Activated naive CD8-positive, alpha-beta T cell (primary cell): ENCODE results near the gene RECK.

Experiments
- H3K27ac Mint-ChIP-seq: one replicate; pipeline ENCODE4 v1.8.0; 2021; ENCODE audit warnings: mixed read lengths
- H3K27me3 Mint-ChIP-seq: one replicate; pipeline ENCODE4 v1.8.0; 2021; ENCODE audit warnings: mixed read lengths
- H3K36me3 Mint-ChIP-seq: one replicate; pipeline ENCODE4 v1.8.0; 2021; ENCODE audit warnings: mixed read lengths
- H3K4me1 Mint-ChIP-seq: one replicate; pipeline ENCODE4 v1.8.0; 2021; ENCODE audit warnings: low read depth, mixed read lengths
- H3K4me3 Mint-ChIP-seq: one replicate; pipeline ENCODE4 v1.8.0; 2021; ENCODE audit warnings: mild to moderate bottlenecking, mixed read lengths
- H3K9me3 Mint-ChIP-seq: one replicate; pipeline ENCODE4 v1.8.0; 2021; ENCODE audit warnings: low read depth, mixed read lengths

Gene RECK

DNA sequence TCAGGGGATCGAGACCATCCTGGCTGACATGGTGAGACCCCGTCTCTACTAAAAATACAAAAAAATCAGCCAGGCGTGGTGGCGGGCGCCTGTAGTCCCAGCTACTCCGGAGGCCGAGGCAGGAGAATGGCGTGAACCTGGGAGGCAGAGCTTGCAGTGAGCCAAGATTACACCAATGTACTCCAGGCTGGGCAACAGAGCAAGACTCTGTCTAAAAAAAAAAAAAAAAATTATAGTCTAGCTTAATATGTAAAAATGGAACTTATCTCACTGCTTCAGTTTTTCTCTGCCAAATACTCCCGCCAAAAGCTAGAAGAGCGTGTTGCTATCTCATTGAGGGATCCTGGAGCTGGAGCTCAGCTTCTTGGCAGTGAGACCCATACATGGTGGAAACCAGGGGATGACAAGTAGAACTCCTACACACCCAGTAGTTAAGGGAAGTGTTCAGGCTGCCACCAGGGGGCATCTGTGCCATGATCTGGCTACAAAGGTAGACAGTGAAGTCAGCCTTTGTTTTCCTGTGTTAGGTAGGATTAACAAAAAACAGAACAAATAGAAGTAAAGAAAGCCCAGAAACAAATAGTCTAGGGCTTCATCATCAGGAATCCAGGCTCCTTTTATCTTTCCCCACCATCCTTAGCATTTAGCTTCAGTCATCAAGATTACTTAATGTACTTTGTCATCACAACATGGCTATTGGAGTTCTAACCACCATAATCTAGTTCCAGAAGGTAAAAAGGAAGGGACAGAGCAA lies 66.2 kb downstream of the RECK start:
- peaks cover 4% of the 10 kb centered on the region for H3K36me3 Mint-ChIP-seq
- H3K27ac Mint-ChIP-seq, result no peak overlapping the region

GRCh38 chr9:36109071-36109470 lies 72.4 kb downstream of the RECK start:
- no peak overlapping the region for H3K4me3 Mint-ChIP-seq
- peaks cover 7% of the 10 kb centered on the region for H3K36me3 Mint-ChIP-seq
- no peaks in the 10 kb centered on the region for H3K4me1 Mint-ChIP-seq
- no peaks in the 10 kb centered on the region for H3K27me3 Mint-ChIP-seq
- H3K27ac Mint-ChIP-seq, result no peak overlapping the region
- H3K9me3 Mint-ChIP-seq, result no peaks in the 10 kb centered on the region

More for the DNA sequence above, 66.2 kb downstream of the RECK start:
- H3K4me1 Mint-ChIP-seq, result peaks cover 6% of the 10 kb centered on the region
- H3K9me3 Mint-ChIP-seq, result no peaks in the 10 kb centered on the region
- no peak overlapping the region for H3K4me3 Mint-ChIP-seq
- H3K27me3 Mint-ChIP-seq, result no peaks in the 10 kb centered on the region

GRCh38 chr9:36110434-36110833 lies 73.7 kb downstream of the RECK start:
- Mint-ChIP-seq H3K36me3 (peaks cover 3% of the 10 kb centered on the region), H3K27me3 (no peaks in the 10 kb centered on the region), H3K9me3 (no peaks in the 10 kb centered on the region), H3K4me3 (no peak overlapping the region), H3K27ac (no peak overlapping the region), H3K4me1 (no peaks in the 10 kb centered on the region)

DNA sequence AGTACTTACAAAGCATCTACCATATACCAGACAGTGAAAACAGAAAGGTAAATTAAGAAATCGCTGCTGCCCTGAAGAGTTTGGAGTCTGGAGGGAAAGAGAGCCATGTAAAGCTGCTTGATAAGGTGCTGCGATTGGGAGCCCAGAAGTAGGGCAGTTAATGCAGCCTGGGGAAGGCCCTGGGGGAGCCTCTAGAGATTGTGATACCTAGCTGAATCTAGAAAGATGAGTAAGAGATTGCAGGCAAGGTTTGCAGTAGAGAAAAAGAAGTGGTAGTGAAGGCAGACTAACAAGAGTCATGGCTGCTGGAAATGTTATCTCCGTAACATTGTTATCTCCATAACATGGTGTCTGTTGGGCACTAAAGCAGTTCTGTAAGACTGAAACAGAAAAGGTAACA lies 75.8 kb downstream of the RECK start:
- H3K27ac Mint-ChIP-seq, result no peak overlapping the region
- H3K4me1 Mint-ChIP-seq, result no peaks in the 10 kb centered on the region
- no peaks in the 10 kb centered on the region for H3K27me3 Mint-ChIP-seq
- H3K36me3 Mint-ChIP-seq, result peaks cover 5% of the 10 kb centered on the region
- no peaks in the 10 kb centered on the region for H3K9me3 Mint-ChIP-seq
- no peak overlapping the region for H3K4me3 Mint-ChIP-seq

GRCh38 chr9:36113999-36114398 lies 77.3 kb downstream of the RECK start:
- no peaks in the 10 kb centered on the region for H3K4me1 Mint-ChIP-seq
- H3K27me3 Mint-ChIP-seq, result no peaks in the 10 kb centered on the region
- no peak overlapping the region for H3K4me3 Mint-ChIP-seq

GRCh38 chr9:36116593-36116992 lies 79.9 kb downstream of the RECK start:
- H3K4me3 Mint-ChIP-seq, result no peak overlapping the region
- peaks cover 13% of the 10 kb centered on the region for H3K36me3 Mint-ChIP-seq
- no peaks in the 10 kb centered on the region for H3K9me3 Mint-ChIP-seq
- H3K4me1 Mint-ChIP-seq, result no peaks in the 10 kb centered on the region
- no peak overlapping the region for H3K27ac Mint-ChIP-seq
- no peaks in the 10 kb centered on the region for H3K27me3 Mint-ChIP-seq

More at GRCh38 chr9:36113999-36114398, 77.3 kb downstream of the RECK start:
- H3K9me3 Mint-ChIP-seq, result no peaks in the 10 kb centered on the region
- peaks cover 9% of the 10 kb centered on the region for H3K36me3 Mint-ChIP-seq
- no peak overlapping the region for H3K27ac Mint-ChIP-seq

DNA sequence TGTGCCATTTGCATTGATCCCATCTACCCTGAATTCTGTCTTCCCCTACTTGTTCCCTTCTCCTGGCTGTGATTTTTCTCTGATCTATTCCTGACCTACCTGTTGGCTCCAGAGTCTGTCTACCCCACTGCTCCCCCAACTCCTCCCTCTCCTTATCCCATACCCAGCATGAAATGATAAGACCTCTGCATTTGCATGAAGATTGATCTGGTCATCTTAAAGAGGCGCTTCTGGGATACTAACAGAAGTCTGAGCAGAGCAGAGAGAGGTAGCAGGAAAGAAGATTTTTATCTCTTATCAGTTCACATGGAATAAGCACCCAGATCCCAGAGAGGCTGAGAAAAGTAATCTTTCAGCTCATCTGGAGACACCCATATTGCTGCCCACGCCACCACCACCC lies 81.5 kb downstream of the RECK start:
- peaks cover 12% of the 10 kb centered on the region for H3K36me3 Mint-ChIP-seq
- H3K4me1 Mint-ChIP-seq, result no peaks in the 10 kb centered on the region
- H3K27ac Mint-ChIP-seq, result no peak overlapping the region
- H3K4me3 Mint-ChIP-seq, result no peak overlapping the region
- H3K9me3 Mint-ChIP-seq, result no peaks in the 10 kb centered on the region
- no peaks in the 10 kb centered on the region for H3K27me3 Mint-ChIP-seq

- Mint-ChIP-seq H3K27ac (no peak overlapping the region), H3K27me3 (no peaks in the 10 kb centered on the region), H3K4me1 (no peaks in the 10 kb centered on the region)
Measured at GRCh38 chr9:36118706-36119105, 82.0 kb downstream of the RECK start.

DNA sequence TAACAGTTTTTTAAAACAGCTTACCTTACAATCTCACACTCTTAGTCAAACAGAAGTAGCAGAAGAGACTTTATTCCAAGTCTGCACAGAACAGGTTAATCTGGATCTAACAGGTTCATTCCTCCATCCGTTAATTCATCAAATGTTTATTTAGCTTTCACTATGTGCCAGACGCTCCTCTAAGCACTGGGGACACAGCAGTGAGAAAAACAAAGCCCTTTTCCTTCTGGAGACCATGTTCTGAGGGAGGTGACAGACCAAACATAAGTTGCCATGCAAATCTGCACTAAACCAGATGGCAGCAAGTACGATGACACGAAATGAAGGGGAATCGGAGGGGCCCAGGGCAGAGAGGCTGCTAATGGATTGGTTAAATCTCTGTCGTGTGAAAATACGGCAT lies 82.8 kb downstream of the RECK start:
- Mint-ChIP-seq H3K27ac (no peak overlapping the region), H3K4me1 (no peaks in the 10 kb centered on the region), H3K4me3 (no peak overlapping the region), H3K27me3 (no peaks in the 10 kb centered on the region), H3K9me3 (no peaks in the 10 kb centered on the region), H3K36me3 (peaks cover 12% of the 10 kb centered on the region)

More at GRCh38 chr9:36118706-36119105, 82.0 kb downstream of the RECK start:
- Mint-ChIP-seq H3K36me3 (peaks cover 12% of the 10 kb centered on the region), H3K4me3 (no peak overlapping the region), H3K9me3 (no peaks in the 10 kb centered on the region)

DNA sequence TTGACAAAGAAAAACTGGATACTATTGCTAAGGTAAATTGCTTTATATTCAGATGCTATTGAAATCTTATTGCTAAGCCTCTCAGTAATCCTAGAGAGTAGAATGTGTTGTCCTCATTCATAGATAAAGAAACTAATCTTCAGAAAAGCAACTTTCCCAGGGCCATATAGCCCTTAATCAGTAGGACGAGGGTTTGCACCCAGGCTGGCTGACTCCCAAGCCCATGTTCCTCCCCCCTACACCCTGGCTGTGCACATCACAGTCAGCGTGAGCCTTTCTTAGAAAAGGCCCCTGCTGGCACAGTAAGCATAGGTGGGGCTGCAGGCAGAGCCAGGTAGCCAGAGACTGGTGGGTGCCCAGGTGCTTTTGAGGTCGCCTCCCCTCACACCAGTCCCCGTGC lies 84.0 kb downstream of the RECK start:
- H3K4me3 Mint-ChIP-seq, result no peak overlapping the region
- H3K27me3 Mint-ChIP-seq, result no peaks in the 10 kb centered on the region
- H3K4me1 Mint-ChIP-seq, result peaks cover 6% of the 10 kb centered on the region
- no peak overlapping the region for H3K27ac Mint-ChIP-seq
- H3K36me3 Mint-ChIP-seq, result peaks cover 12% of the 10 kb centered on the region
- no peaks in the 10 kb centered on the region for H3K9me3 Mint-ChIP-seq

DNA sequence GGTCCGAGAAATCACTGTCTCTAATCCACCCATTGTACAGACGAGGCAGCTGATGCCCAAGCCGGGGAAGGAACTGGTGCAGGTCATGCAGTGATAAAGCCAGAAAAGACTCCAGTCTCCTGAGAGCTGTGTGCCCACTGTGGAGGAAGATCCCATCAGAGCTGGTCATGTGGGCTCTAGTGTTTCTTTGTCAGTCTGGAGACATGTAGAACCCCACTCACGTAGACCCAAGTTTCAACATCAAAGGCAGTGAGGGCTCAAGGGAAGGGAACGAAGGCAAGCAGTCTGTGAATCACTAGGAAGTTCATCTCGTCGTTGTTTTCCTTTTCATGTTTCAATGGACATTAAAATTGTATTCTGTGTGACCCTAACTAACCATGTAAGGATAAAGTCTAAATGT lies 85.3 kb downstream of the RECK start:
- no peaks in the 10 kb centered on the region for H3K9me3 Mint-ChIP-seq
- peaks cover 6% of the 10 kb centered on the region for H3K4me1 Mint-ChIP-seq
- no peak overlapping the region for H3K27ac Mint-ChIP-seq
- H3K4me3 Mint-ChIP-seq, result no peak overlapping the region
- H3K36me3 Mint-ChIP-seq, result peaks cover 12% of the 10 kb centered on the region
- H3K27me3 Mint-ChIP-seq, result no peaks in the 10 kb centered on the region

DNA sequence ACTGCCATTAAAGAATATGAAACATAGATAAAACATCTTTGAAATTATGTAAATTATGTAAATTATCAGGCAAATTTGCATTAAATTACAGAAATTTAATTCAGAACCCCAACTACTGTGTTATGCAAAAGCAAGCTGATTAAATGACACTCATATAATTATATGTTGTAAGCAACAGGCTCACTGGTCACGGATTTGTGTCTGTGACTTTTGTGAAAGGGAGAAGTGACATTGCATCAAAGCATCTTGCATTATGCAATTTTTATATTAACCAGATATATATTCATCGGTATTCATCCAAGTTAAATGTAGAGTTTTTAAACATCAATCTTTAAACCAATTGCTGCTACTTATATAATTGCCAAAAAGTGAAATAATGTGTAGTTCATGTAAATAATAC lies 86.8 kb downstream of the RECK start:
- H3K4me3 Mint-ChIP-seq, result no peak overlapping the region
- H3K27me3 Mint-ChIP-seq, result no peaks in the 10 kb centered on the region
- H3K27ac Mint-ChIP-seq, result no peak overlapping the region
- peaks cover 6% of the 10 kb centered on the region for H3K36me3 Mint-ChIP-seq
- H3K9me3 Mint-ChIP-seq, result no peaks in the 10 kb centered on the region
- H3K4me1 Mint-ChIP-seq, result peaks cover 16% of the 10 kb centered on the region

DNA sequence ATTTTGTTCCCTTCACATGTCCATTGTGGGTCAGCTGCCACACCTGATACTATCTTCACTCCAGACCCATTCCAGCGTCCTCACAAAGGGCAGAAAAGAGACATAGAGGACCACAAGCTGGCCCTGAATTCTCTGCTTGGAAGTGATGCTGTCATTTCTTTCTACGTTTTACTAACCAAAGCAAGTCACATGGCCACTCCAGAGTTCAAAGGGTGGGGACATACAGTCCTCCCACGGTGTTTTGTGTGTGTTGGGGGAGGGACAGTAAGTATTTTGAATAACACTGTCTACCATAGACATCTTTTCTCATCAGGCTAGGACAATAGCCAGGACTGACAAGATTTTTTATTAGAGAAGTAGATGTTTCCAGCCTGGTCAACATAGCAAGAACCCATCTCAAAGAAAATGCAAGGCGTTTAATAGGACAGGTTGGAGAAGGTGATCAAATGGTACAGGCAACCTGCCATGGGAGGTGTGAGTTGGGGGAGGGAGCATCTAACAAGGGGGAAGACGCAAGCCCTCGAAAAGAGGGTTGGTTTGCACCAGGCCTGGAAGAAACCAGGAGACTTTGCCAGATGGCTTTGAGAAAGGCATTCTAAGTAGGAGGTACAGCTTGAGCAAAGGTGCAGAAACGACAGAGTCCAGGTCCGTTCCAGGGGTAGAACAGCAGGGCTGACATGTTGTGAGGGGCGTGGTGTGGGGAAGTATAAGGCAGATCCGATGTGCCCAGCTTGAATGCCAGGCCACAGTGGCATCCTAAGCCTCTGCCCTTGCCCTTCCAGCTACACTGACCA lies 88.5 kb downstream of the RECK start:
- H3K4me3 Mint-ChIP-seq, result no peak overlapping the region
- H3K27me3 Mint-ChIP-seq, result no peaks in the 10 kb centered on the region
- H3K9me3 Mint-ChIP-seq, result no peaks in the 10 kb centered on the region
- peaks cover 3% of the 10 kb centered on the region for H3K36me3 Mint-ChIP-seq
- H3K27ac Mint-ChIP-seq, result no peak overlapping the region
- H3K4me1 Mint-ChIP-seq, result peaks cover 16% of the 10 kb centered on the region

DNA sequence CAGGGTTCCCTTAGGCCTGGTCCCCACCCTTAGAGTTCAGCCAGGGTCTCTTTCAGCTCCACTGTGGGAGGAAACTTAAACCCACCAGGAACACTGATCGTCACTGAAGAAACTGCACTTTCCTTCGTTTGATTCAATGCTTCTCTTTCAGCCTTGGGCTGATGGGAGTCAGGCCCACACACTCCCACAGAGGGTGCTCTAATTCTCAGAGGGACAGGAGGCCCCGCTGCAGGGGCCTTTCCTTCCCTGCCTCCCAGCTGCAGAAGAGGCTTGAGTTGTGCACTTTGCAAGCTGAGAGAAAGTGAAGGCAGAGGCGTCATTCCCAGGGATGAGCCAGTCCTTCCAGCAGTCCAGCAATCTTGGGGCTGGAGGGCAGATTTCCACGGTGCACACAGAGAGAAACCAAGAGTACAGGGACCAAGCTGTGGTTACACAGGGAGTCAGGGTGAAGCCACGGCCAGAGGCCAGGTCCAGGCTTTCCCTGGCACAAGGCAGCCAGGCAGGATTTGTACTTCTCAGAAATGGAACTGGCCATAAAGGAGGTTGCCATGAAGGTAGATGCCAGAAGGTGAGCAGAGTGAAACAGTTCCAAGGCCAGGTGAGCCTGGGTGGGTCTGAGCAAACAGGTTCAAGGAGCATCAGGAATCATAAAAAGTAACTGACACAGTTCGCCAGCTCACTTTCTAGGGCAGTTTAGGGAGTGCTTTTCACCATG lies 89.5 kb downstream of the RECK start:
- Mint-ChIP-seq H3K36me3 (peaks cover 3% of the 10 kb centered on the region), H3K9me3 (no peaks in the 10 kb centered on the region), H3K27me3 (no peaks in the 10 kb centered on the region), H3K27ac (no peak overlapping the region), H3K4me3 (no peak overlapping the region), H3K4me1 (peaks cover 16% of the 10 kb centered on the region)

GRCh38 chr9:36127652-36128244 lies 91.0 kb downstream of the RECK start:
- H3K4me3 Mint-ChIP-seq, result no peak overlapping the region
- no peak overlapping the region for H3K27ac Mint-ChIP-seq
- no peaks in the 10 kb centered on the region for H3K27me3 Mint-ChIP-seq
- peaks cover 16% of the 10 kb centered on the region for H3K4me1 Mint-ChIP-seq
- H3K9me3 Mint-ChIP-seq, result no peaks in the 10 kb centered on the region
- H3K36me3 Mint-ChIP-seq, result peaks cover 3% of the 10 kb centered on the region
